Activated naive CD4-positive, alpha-beta T cell treated with anti-CD3 and anti-CD28 coated beads, Interleukin-2, amount 50 U/mL, for 24 hours (primary cell): ENCODE data around the gene LRBA.

ENCODE experiments used
- H3K27ac Mint-ChIP-seq: one replicate; pipeline ENCODE4 v1.8.0; 2021; ENCODE audit warnings: mild to moderate bottlenecking, mixed read lengths
- H3K27me3 Mint-ChIP-seq: one replicate; pipeline ENCODE4 v1.8.0; 2021; ENCODE audit warnings: mixed read lengths
- H3K36me3 Mint-ChIP-seq: one replicate; pipeline ENCODE4 v1.8.0; 2021; ENCODE audit warnings: mixed read lengths
- H3K4me1 Mint-ChIP-seq: one replicate; pipeline ENCODE4 v1.8.0; 2021; ENCODE audit warnings: mixed read lengths
- H3K4me3 Mint-ChIP-seq: one replicate; pipeline ENCODE4 v1.8.0; 2021; ENCODE audit warnings: mild to moderate bottlenecking, mixed read lengths
- H3K9me3 Mint-ChIP-seq: one replicate; pipeline ENCODE4 v1.8.0; 2021; ENCODE audit warnings: mixed read lengths

The LRBA gene

GRCh38 chr4:150431221-150431620 is 583.9 kb downstream of the LRBA start:
- no peak overlapping the region for H3K4me3 Mint-ChIP-seq

GRCh38 chr4:150425161-150425560 is 589.9 kb downstream of the LRBA start:
- Mint-ChIP-seq H3K4me1 (no peaks in the 10 kb centered on the region), H3K27me3 (no peaks in the 10 kb centered on the region), H3K36me3 (peaks cover 11% of the 10 kb centered on the region), H3K9me3 (no peaks in the 10 kb centered on the region), H3K4me3 (no peak overlapping the region), H3K27ac (no peak overlapping the region)

More at GRCh38 chr4:150431221-150431620, 583.9 kb downstream of the LRBA start:
- no peaks in the 10 kb centered on the region for H3K27me3 Mint-ChIP-seq
- peaks cover 4% of the 10 kb centered on the region for H3K4me1 Mint-ChIP-seq
- H3K9me3 Mint-ChIP-seq: no peaks in the 10 kb centered on the region
- peaks cover 34% of the 10 kb centered on the region for H3K36me3 Mint-ChIP-seq
- no peak overlapping the region for H3K27ac Mint-ChIP-seq

GRCh38 chr4:150423503-150423902 is 591.6 kb downstream of the LRBA start:
- no peaks in the 10 kb centered on the region for H3K9me3 Mint-ChIP-seq
- no peak overlapping the region for H3K27ac Mint-ChIP-seq
- H3K4me1 Mint-ChIP-seq: no peaks in the 10 kb centered on the region
- no peak overlapping the region for H3K4me3 Mint-ChIP-seq
- H3K36me3 Mint-ChIP-seq: peaks cover 10% of the 10 kb centered on the region
- no peaks in the 10 kb centered on the region for H3K27me3 Mint-ChIP-seq

DNA sequence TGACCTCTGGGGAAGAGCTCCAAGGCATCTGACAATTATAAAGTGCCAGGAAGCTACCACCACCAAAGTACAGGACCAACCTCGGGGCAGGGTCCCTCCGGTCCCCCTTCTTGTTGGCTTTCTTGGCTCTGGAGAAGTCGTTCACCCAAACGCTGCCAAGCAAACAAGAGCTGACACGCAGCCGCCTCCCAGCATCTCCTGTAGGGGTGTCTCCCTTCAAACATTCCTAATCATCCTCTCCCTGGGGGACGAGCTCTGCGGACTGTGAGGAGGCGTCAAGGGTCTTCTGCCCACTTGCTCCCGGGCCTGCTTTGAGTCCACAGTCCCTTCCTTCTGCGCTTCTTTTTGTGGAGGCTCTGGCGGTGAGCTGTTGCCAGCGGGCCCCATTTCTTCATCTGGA is 592.0 kb downstream of the LRBA start:
- Mint-ChIP-seq H3K4me3 (no peak overlapping the region), H3K36me3 (peaks cover 9% of the 10 kb centered on the region), H3K4me1 (no peaks in the 10 kb centered on the region), H3K9me3 (no peaks in the 10 kb centered on the region), H3K27ac (no peak overlapping the region), H3K27me3 (no peaks in the 10 kb centered on the region)

- no peaks in the 10 kb centered on the region for H3K4me1 Mint-ChIP-seq
- H3K9me3 Mint-ChIP-seq: no peaks in the 10 kb centered on the region
- no peak overlapping the region for H3K27ac Mint-ChIP-seq
- H3K27me3 Mint-ChIP-seq: no peaks in the 10 kb centered on the region
- H3K4me3 Mint-ChIP-seq: no peak overlapping the region
- peaks cover 7% of the 10 kb centered on the region for H3K36me3 Mint-ChIP-seq
These were observed 593.5 kb downstream of the LRBA start for GRCh38 chr4:150421612-150422011.

GRCh38 chr4:150419939-150420338 is 595.1 kb downstream of the LRBA start:
- Mint-ChIP-seq H3K27me3 (no peaks in the 10 kb centered on the region), H3K4me3 (no peak overlapping the region), H3K9me3 (no peaks in the 10 kb centered on the region), H3K27ac (no peak overlapping the region), H3K4me1 (no peaks in the 10 kb centered on the region), H3K36me3 (peaks cover 9% of the 10 kb centered on the region)

DNA sequence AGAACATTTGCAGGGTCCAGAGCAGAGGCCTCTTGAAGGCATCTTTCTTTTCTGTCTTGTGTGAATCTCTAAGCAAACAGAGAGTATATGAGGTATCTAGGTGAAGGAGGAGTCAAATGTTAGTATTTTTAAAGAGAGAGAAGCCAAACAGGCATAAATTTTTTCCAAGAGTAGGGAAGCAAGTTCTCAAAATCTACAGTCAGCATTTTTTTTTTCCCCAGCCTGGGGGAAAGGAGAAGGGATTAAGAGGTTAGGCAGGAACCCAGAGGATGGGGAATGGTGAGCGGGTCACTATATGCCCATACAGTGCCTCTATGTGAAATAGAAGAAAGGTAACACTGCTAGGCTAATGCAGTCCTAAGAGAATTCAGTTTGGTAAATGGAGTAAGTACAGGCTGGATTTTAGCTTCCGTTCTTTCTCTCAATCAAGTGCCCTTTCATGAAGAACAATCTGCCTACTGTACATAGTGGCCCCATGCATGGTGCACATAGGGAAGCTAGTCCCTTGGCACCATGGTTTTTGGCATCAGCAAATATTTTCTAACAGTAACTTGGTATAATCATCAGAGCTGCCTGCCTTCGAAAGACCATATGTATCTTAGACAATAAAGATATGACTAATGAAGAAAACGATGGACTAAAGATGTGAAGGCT is 596.2 kb downstream of the LRBA start:
- Mint-ChIP-seq H3K36me3 (peaks cover 14% of the 10 kb centered on the region), H3K4me3 (no peak overlapping the region), H3K27ac (no peak overlapping the region), H3K9me3 (no peaks in the 10 kb centered on the region), H3K4me1 (no peaks in the 10 kb centered on the region), H3K27me3 (no peaks in the 10 kb centered on the region)

DNA sequence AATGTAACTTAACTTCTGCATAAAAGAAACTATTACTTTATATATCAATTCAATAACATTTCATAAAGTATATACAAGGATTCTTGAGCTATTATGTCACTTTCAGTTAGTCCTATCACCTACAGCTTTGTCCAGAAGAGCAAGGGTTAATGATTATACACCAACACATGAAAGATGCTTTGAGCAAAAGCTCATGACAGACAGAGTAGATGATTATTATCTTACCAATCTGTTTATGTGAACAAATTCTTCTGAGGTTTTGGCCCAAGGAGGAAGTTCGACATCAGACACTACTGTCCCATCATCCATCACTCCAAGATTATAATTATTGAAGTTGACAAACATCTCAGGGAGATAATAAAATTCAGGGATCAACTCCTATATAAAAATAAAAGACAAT is 599.9 kb downstream of the LRBA start:
- H3K27me3 Mint-ChIP-seq: no peaks in the 10 kb centered on the region
- H3K9me3 Mint-ChIP-seq: no peaks in the 10 kb centered on the region
- H3K36me3 Mint-ChIP-seq: peaks cover 16% of the 10 kb centered on the region
- no peak overlapping the region for H3K4me3 Mint-ChIP-seq
- H3K4me1 Mint-ChIP-seq: no peaks in the 10 kb centered on the region
- H3K27ac Mint-ChIP-seq: no peak overlapping the region

- Mint-ChIP-seq H3K9me3 (no peaks in the 10 kb centered on the region), H3K36me3 (peaks cover 18% of the 10 kb centered on the region), H3K27ac (no peak overlapping the region), H3K4me1 (no peaks in the 10 kb centered on the region), H3K4me3 (no peak overlapping the region), H3K27me3 (no peaks in the 10 kb centered on the region)
These were observed 603.6 kb downstream of the LRBA start for GRCh38 chr4:150411520-150411919.

- H3K4me3 Mint-ChIP-seq: no peak overlapping the region
- H3K27ac Mint-ChIP-seq: no peak overlapping the region
- H3K9me3 Mint-ChIP-seq: no peaks in the 10 kb centered on the region
- peaks cover 4% of the 10 kb centered on the region for H3K4me1 Mint-ChIP-seq
- no peaks in the 10 kb centered on the region for H3K27me3 Mint-ChIP-seq
- peaks cover 22% of the 10 kb centered on the region for H3K36me3 Mint-ChIP-seq
These were observed 612.2 kb downstream of the LRBA start for GRCh38 chr4:150402871-150403272.

- Mint-ChIP-seq H3K36me3 (peaks cover 22% of the 10 kb centered on the region), H3K4me3 (no peak overlapping the region), H3K9me3 (no peaks in the 10 kb centered on the region), H3K27me3 (no peaks in the 10 kb centered on the region), H3K27ac (no peak overlapping the region), H3K4me1 (peaks cover 4% of the 10 kb centered on the region)
These were observed 613.9 kb downstream of the LRBA start for GRCh38 chr4:150401083-150401687.

DNA sequence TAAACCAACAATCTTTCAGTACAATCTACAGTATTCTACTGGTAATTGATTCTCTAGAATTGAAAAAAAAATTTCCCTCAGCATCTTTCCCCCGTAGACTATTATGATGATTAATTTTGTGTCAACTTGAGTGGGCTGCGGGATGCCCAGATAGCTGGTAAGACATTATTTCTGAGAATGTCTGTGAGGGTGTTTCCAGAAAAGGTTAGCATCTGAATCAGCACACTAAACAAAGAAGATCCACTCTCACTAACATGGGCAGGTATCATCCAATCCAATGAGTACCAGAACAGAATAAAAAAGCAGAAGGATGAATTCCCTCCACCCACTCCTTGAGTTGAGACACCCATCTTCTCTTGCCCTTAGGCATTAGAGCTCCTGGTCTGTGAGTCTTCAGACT is 619.2 kb downstream of the LRBA start:
- Mint-ChIP-seq H3K4me1 (peaks cover 7% of the 10 kb centered on the region), H3K9me3 (peaks cover 9% of the 10 kb centered on the region), H3K27me3 (no peaks in the 10 kb centered on the region), H3K4me3 (no peak overlapping the region), H3K27ac (no peak overlapping the region), H3K36me3 (peaks cover 42% of the 10 kb centered on the region)

- no peak overlapping the region for H3K4me3 Mint-ChIP-seq
- no peak overlapping the region for H3K27ac Mint-ChIP-seq
- H3K27me3 Mint-ChIP-seq: no peaks in the 10 kb centered on the region
- H3K4me1 Mint-ChIP-seq: peaks cover 7% of the 10 kb centered on the region
- H3K36me3 Mint-ChIP-seq: peaks cover 40% of the 10 kb centered on the region
- peaks cover 9% of the 10 kb centered on the region for H3K9me3 Mint-ChIP-seq
These were observed 621.0 kb downstream of the LRBA start for GRCh38 chr4:150394046-150394445.

GRCh38 chr4:150391052-150391451 is 624.0 kb downstream of the LRBA start:
- H3K4me3 Mint-ChIP-seq: no peak overlapping the region
- peaks cover 45% of the 10 kb centered on the region for H3K36me3 Mint-ChIP-seq
- peaks cover 8% of the 10 kb centered on the region for H3K9me3 Mint-ChIP-seq
- H3K27ac Mint-ChIP-seq: no peak overlapping the region
- H3K4me1 Mint-ChIP-seq: peaks cover 5% of the 10 kb centered on the region
- H3K27me3 Mint-ChIP-seq: no peaks in the 10 kb centered on the region

DNA sequence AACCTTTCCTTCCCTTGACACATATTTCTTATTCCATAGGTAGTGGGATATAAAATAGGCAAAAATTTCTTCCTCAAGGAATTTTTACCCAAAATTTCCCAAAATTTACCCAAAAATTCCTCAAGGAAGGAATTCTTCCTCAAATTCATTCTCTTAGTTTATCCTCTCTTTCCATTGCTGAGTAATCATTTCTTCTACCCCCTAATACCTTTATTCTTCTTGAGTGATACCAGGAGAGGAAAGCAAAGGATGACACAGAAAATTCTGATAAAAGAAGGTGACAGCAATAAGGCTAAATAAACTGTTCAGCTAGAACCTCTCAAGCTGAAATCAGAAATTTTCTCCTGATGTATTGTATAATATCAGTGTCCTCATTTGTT is 624.6 kb downstream of the LRBA start:
- H3K4me1 Mint-ChIP-seq: no peaks in the 10 kb centered on the region
- no peak overlapping the region for H3K27ac Mint-ChIP-seq
- peaks cover 2% of the 10 kb centered on the region for H3K9me3 Mint-ChIP-seq
- H3K27me3 Mint-ChIP-seq: no peaks in the 10 kb centered on the region
- peaks cover 42% of the 10 kb centered on the region for H3K36me3 Mint-ChIP-seq
- no peak overlapping the region for H3K4me3 Mint-ChIP-seq

- Mint-ChIP-seq H3K36me3 (peaks cover 38% of the 10 kb centered on the region), H3K27me3 (no peaks in the 10 kb centered on the region), H3K9me3 (no peaks in the 10 kb centered on the region), H3K4me3 (no peak overlapping the region), H3K27ac (no peak overlapping the region), H3K4me1 (no peaks in the 10 kb centered on the region)
These were observed 625.1 kb downstream of the LRBA start for GRCh38 chr4:150389896-150390530.
